Forelimb muscle (tissue), 1 donor: ENCODE measurements around the gene HS6ST3. TPM values are rescaled to one million over a fixed set of nuclear protein-coding genes. Genes with fewer than 3 reads are reported as not detected.

Source experiments
- DNase-seq: peaks from one replicate; pipeline ENCODE4 v3.0.0-alpha.2; 2013; ENCODE audit warnings: low read depth
- polyA plus RNA-seq: library from polyadenylated mRNA; unstranded; fragments of 120-200 nt; gene quantifications from one replicate; pipeline ENCODE4 v1.2.1, GENCODE V29; 2013; ENCODE audit not compliant: insufficient read length

The HS6ST3 gene
- polyA plus RNA-seq, 1 donor: 0.18 TPM

DNA sequence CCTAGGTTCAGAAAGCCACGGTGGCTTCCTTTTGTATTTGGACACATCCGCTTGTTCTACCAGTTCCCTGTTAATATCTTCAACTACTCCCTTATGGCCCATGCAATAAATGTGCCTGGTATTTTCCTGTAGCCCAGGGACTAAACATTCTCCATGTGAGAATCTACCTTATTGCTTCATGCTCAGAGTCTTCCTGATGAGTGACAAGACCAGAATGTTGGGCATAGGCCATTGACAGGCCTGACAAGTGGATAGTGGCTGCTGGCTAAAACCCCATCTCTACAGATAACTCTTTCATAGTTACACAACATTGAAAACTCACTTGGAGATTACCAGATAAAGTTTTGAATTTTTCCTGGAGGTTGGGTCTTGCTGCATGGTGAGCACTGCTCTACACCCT is 449.9 kb downstream of the HS6ST3 start:
- no peak for DNase-seq

DNA sequence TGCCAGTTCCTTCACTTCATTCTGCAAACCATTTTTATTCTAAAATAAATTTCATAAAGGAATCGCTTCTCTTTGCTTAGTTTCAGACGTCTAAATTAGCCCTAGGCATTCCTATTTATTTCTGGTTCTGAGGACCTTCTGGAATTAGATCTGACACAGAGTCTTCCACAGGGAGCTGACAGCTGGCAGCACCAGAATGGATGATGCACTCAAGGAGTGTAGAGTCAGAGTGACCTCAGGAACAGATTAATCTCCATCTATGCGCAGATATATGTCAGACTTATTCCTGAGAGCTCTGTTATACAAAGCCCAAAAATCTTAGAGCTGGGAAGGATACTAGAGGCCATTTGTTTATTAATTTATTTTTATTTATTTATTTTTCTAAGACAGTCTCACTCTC is 450.8 kb downstream of the HS6ST3 start:
- no peak for DNase-seq

DNA sequence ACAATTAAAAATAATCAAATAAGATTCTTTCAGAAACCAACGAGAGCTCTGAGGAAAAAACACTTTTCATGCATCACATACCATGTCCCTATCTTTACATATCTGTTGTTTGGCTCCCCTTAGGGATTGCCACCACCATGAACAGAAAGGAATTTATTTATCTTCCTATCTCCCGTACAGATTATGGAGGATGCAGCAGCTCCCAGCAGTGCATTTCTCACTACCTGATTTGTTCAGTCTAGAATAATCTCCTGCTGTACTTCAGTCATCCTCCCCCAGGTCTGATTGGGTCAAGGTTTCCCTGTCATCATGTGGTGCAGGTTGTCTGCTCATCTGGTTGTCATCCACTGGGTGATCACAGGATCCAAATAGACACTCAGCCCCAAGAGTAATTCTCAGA is 453.1 kb downstream of the HS6ST3 start:
- DNase-seq: no peak

DNA sequence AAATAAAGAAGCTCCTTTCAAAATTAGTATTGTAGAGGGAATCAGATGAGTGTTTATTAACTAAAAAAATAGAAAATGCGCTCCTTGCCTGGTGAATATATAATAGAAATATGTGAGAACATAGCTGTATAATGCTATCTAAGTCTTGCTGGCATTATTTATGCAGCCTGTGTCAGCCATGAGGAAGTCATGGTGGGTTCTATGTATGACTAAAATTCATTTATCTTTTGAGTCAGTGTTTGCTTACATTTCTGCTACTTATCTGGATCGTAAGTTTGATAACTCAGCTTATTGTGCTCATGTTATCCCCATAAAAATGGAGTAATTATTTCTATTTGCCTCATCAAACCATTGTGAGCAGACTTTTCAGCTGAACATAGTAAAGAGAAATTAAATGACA is 455.1 kb downstream of the HS6ST3 start:
- no peak for DNase-seq

DNA sequence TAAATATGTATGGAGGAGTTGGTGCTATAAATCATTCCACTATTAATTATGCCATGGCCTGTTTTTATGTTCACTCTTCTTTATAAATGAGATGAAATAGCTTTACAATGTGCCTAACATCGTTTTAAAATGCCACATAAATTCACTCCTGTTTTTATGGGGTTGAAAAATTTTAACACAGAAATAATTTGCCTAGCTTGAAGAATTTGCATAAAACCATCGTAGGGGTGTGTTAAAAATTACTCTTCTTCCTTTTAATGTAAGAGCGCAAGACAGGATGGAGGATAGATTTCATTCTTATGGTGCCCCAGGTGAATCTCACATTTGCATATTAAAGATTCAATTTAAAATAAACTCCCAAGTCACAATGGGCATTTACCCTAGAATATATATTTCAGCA is 456.6 kb downstream of the HS6ST3 start:
- DNase-seq: no peak

DNA sequence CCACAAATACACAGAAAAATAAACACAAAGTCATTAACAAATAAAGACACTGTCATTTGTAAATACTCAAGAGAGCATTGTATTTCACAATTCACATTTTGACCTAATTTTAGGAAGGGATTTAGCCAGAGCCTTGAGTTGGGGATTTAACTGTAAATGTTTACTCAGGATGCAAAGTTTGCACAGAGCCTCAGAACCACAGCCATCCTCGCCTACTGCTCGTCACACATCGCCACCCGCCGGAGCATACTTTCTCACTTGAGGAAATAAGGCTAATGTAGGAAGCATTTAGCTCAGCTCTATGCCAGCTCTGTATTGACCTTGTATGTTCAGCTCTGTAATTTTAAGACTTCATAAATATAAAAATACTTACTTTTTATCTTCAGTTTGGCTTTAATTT is 461.6 kb downstream of the HS6ST3 start:
- peak; percentile 8 for DNase-seq

DNA sequence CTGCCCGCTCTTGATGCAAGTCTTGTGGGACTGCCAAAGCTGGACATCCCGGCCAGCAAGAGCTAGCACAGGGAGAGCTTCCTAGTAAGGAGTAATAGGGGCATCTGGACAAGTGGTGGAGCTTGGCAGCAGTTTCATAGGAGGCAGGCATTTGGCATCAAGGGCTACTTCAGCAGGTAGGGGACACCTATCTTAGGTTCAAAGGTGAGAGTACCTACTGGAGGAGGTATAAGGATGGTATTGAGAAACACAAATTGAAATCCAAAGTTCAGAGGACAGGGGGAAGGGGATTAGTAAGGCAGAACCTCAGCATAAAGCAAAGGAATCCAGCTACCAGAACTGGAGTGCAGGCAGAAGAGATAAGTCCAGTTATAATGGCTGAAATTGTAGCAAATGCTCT is 462.7 kb downstream of the HS6ST3 start:
- DNase-seq: no peak

DNA sequence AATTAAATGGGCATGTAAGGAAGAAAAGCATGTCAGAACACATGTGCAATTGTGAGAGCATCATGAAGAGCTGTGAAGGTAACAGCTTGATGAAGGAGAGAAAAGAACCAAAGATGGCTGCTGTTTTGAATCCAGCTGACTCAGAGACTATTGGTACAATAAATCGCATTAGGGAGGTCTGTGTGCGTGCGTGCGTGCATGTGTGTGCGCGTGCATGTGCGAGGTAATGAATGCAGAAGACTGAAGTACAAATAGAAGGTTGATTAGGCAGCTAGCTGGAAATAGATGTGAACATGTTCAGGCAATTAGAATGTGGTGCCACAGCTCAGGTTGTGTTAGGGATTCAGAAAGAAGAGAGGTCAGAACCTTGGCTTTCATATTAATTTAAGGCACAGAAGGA is 463.9 kb downstream of the HS6ST3 start:
- DNase-seq: no peak

DNA sequence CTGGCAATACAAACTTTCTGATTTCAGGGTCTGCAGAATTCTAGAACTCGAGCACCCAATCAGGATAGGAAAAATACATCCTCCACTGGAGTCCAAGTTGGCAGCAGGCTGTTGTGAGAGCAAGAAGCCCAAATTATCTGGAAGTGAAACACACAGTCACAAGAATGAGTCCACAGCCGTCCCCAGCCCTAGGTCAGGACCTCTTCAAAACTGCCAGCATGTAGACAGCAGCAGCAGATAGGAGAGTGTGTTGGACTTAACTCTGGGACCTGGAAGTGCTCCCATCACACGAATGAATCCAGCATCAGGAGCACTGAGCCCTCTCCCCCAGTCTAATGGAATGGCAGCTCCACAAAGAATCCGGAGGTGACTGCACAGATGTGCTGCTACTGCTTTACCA is 483.7 kb downstream of the HS6ST3 start:
- DNase-seq: no peak

DNA sequence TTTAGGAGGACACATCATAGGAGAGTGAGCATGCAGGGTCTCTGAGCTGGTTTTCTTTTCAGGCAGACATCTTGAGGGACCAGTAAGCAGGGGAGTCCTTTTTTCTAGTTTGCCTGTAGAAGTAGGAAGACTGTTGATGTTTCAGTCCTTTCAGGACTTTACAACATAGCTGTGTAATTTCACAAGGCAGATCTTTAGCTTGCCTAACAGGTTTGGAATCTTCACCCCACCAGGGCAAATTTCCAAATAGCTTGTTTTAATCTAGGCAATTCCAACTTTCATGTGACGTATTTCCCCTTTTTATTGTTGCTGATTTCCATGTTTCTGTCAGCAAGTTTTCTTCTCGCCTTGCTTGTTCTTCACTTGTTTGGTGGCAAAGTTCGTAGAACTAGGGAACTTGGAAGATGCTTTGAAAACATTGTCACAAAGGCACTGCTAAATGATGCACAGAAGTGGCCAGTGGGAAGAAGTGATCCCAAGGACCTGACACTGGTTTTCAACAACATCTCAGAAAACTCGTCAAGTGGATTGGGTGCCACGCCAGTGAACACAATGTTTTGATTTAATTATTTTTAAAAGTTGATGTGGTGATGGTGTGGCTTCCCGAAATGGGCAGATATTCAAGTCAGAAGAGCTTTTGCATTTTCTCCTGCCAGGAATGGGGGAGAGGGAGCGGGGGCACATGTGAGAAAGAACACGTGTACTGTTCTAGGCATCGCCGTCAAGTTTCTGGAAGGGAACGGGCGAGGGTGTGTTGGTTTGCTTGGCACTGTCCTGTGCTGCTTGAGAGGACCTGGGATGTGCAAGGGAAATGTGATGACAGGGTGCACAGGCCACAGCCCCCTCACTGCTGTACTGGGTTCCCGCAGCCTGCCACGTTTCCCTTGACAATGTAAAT is 485.8 kb downstream of the HS6ST3 start:
- DNase-seq: no peak

DNA sequence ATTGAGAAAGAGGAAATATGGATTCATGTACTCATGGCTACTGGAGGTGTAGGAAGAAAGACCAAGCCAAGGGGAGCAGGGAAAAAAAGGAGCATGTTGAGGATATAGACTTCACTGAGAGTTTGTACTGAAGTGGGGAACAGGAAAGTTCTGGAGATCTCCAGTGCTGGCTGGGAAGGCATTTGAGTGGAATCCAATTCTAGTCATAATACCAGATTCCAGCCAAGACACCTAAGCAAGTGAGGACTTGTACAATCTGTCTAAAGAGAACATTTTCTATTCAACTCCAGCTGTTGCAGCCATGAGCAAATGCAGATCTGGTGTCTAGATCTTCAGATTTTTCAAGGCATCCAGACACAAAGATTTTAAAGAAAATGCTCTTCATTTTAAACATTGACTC is 491.8 kb downstream of the HS6ST3 start:
- no peak for DNase-seq

DNA sequence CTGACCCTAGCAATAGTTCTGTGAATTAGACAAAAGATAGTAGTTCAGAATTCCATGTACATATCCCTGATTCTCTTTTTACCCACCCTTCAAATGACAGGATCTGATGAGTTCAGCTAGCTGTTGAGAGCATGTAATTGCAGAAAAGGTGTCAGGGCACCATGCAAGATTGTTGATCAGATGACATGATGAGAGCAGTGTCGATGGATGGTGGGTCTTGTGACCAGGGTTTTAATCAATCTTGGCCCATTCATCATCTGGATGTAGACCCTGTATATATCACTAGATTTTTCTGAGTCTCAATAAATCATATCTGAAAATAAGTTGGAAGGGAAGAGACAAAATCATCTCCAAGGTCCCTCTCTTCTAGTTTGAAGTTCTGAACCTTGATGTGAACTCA is 525.3 kb downstream of the HS6ST3 start:
- DNase-seq: no peak

DNA sequence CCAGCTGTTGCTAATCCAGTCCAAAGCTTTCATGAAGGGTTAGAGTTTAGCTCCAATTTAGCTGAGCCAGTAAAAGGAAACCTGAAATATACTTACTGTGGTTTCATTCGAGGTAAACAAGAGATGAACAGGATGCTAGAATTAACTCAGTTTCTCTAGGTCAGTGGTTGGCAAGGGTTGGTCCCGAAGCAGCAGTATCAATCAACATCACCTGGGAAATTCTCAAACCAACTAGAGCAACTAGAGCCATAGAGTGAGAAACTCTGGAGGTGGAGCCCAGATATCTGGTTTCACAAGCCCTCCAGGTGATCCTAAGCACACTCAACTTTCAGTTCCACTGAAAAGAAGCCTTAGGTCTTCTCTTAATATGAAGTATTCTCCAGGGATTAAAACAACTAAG is 527.6 kb downstream of the HS6ST3 start:
- DNase-seq: no peak

DNA sequence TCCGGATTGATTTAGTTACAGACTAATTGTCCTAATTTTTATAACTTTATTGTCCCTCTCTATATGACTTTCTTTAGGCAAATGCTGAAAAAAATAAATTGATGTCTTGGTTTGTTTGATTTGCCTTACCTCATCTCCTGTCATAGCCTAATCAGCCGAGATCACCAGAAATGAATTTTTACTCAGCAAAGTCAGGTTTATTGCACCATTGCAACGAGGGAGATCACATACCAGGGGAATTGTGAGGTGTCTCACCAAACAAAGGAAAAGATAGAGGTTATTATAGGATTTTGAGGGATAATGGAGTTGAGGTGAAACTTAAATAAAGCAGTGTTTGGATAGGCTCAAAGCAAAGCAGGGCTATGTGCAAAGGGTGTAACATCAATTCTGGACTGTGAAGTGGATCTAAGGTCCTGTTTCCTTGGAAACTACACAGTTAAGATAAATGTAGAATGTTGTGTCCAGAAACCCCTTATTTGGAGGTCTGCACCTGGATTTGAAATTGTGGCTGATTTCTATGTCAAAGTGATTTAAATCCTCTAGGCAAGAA is 531.8 kb downstream of the HS6ST3 start:
- no peak for DNase-seq

DNA sequence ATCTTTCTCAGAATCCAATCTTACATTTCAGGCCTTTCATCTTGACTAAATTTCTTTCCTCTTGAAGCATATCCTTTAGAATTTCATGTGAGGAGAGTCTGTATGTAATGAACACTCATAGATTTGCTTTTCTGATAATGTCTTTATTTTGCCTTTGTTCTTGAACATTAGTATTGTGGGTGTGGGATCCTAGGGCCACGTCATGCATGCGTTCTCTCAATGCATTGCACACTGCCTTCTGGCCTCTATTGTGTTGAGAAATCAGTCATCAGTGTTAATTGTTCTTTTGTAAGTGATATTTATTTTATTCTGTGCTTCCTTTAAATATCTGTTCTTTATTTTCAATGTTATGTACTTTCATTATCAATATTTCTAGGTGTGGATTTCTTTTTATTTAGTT is 539.4 kb downstream of the HS6ST3 start:
- DNase-seq: no peak

DNA sequence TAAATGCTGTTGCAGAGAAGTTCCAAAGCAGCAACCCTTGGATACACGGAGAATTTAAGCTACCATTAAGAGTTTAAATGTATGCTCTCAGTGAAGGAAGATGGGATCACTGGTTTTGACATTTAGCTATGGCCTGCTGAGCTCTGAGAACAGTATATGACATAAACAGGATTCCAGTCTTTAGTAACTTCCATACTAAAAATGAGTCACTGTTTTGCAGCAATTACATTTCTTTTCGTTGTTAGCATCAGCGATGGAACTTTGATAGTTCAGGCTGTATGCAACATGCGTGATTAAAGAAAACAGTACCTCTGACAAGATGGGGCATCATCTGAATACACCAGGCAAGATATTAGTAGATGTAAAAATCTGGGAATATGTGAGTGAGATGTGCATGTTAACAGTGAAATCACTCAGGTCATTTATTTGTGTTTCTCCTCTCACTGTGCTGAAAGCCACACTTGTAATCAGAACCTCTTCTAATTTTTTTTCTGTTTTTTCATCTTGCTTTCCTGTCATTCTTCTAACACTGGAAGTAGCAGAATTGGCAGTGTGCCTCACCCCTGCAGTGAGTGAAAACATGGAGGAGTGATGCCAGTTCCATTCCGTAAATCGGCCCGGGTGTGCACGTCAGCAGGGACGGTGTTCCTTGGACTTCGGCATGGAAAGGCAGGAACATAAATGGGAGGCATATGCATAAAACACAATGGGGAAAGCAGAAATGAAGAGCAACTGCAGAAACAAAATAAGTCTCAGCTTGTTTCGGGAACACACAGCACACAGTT is 542.8 kb downstream of the HS6ST3 start:
- no peak for DNase-seq

DNA sequence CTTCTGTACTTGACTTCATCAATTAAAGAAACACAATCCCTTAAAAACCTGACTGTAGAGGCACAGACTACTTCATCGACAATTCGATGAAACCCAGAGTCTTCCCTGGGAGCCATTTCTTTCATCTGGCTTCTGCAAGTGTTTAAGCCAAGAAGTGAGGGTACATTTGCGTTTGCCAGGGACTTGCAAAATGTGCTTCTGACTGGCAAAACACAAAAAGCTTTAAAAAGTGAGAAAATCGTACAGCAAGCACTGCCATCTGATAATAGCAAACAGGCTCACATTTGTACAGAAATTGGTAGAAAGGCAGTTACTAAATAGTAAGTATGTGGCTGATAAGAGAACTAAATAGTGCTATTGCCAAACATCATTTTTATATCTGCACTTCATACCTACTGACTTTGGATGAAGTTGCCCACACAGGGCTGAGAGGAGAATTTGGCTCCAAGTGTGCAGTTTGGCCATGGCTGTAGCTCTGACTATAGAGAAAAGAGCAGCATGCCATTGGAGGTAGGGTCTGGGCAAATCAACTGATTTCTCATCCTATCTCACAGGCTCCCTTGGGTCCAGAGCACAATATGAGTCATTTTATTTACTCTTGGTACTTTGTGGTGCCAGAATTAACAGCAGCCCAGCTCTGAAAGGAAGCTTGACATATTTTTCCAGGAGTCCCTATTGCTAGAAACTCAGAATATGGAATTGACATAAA is 546.2 kb downstream of the HS6ST3 start:
- DNase-seq: no peak

DNA sequence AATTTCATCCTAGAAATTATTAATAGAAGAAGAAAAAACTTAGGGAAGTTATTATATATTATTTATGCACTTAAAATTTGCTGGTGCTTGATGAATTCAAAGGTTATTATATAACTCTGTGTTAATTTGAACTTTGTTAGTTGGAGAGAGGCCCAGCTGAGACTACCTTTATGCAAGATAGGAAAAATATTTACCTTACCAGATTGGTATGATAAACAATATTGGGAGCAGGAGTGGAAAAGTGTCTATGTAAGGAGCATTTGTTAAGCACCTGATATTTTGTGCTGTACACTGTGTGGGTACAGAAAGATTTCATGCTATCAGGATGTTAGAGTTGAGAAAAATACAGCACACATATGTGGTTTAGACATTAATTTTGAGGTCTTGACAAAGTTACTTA is 547.1 kb downstream of the HS6ST3 start:
- DNase-seq: no peak

DNA sequence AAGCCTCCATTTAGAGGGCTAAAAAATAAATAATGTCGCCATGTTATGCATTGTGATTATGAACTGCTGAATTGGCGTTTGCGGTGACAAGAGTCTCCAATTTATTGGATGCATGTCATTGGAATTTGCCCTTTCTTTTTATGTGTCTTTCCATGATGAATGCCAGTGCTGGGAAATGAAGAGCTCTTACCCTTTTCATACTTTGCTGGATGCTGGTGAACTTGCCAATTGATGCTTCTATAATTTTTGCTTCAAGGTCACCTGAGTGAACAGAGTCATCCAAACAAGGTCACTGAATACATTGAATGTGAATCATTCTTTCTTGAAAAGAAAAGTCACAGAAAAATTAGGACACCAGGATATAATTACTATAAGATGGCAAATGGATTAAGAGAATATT is 556.2 kb downstream of the HS6ST3 start:
- no peak for DNase-seq

DNA sequence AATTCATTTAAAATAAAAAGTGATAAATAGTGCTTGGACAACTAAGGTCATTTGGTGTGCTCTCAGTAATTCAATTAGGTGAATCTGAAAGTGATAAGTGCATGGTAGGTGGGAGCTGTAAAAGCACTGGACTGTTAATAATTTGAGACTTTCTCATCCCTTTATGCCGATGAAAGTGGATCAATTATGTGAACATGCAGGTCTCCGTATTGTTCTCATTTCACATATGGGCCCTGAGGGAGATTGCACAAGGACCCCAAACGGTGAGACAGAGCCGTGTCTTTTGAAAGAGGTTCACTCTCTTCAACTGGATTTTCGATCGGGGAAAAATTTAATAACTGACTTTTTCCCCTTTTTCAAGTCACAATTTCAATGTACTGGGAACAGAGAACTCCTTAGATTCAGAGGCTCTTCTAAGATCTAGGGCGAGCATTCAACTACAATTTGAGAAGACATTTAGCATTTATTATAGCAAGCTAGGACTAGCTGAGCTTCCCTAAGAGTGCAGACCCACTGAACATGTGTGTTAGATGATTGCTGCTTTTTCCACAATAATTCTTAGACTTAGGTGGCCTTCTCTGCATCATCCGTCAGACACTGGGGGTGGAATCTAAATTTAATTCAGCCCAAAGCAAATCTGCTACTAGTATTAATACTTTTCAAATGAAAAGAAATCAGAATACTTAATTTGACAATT is 556.8 kb downstream of the HS6ST3 start:
- DNase-seq: no peak

DNA sequence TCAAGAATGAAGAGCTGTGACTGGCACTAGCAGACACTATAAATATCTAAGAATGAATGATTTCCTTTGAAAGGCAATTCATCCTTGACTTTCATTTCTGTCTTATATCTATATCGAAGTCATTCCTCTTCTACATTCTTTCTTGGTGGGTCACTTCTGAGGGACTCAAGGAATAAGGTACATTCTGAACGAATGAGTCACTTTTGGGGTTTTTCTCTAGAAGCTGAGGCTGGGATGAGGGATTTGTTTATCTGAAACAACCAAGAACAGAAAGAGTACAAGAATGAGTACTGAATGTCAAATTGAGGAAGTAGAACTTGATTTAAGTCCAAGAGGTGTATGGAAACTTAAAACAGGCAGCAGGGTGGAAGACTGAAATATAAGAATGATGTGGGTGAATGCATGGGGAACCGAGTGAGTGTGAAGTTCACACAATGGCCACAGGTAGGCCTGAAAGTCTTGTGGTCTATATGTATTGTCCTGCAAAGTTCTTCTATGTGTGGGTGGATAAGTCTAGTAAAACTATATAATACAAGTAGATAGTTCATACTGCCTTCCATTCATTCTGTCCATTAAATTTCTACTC is 560.5 kb downstream of the HS6ST3 start:
- no peak for DNase-seq
